K562 (cell line): ENCODE data around the gene CARM1. TPM values are rescaled to one million over a fixed set of nuclear protein-coding genes. Genes with fewer than 3 reads are reported as not detected.

Source experiments
- ELF2 ChIP-seq: fragments of 250-450 bp; sonication (Bioruptor Pico); IDR thresholded peaks from 2 replicates; pipeline ENCODE4 v1.5.0; 2021; ENCODE audit warnings: mild to moderate bottlenecking
- ERF ChIP-seq: fragments of 450-650 bp; formaldehyde crosslinking; IDR thresholded peaks from 2 replicates; pipeline ENCODE4 v1.4.0; 2020; ENCODE audit warnings: mild to moderate bottlenecking, mixed read lengths
- FOXJ2 ChIP-seq: fragments of 200-800 bp; sonication (Bioruptor generic); IDR thresholded peaks from 2 replicates; pipeline ENCODE4 v1.6.1; 2016; ENCODE audit warnings: missing genetic modification characterization, missing compliant biosample characterization
- GABPB1 ChIP-seq: sonication (generic); formaldehyde crosslinking; IDR thresholded peaks from 2 replicates; pipeline ENCODE4 v1.8.0; 2022; ENCODE audit warnings: mild to moderate bottlenecking, missing genetic modification reagents
- MIER1 ChIP-seq: fragments of 450-650 bp; IDR thresholded peaks from 2 replicates; pipeline ENCODE4 v1.6.1; 2016; ENCODE audit warnings: antibody characterized with exemption, mild to moderate bottlenecking, low read depth
- MLX ChIP-seq, 2 experiments: fragments of 450-650 bp in 1 of 2; sonication (generic) in 1 of 2; formaldehyde crosslinking; conservative IDR thresholded peaks; 2 replicates each; pipeline versions ENCODE4 v1.4.0 to v1.8.1; 2020 to 2022; ENCODE audit warnings: mild to moderate bottlenecking in 1 of 2, missing genetic modification reagents in 1 of 2
- PTRF ChIP-seq: fragments of 450-650 bp; IDR thresholded peaks from 2 replicates; pipeline ENCODE4 v1.6.1; 2016; ENCODE audit warnings: mild to moderate bottlenecking, missing genetic modification characterization, missing compliant biosample characterization
- PTTG1 ChIP-seq: fragments of 450-650 bp; IDR thresholded peaks from 2 replicates; pipeline ENCODE4 v1.6.1; 2016; ENCODE audit warnings: low read depth, mild to moderate bottlenecking, missing genetic modification characterization, missing compliant biosample characterization
- RBFOX2 ChIP-seq: fragments of 200-400 bp; formaldehyde crosslinking; IDR thresholded peaks from 2 replicates; pipeline ENCODE4 v1.6.1; 2017; ENCODE audit warnings: low read depth, mild to moderate bottlenecking, low read length, moderate library complexity
- RBM34 ChIP-seq: fragments of 200-400 bp; formaldehyde crosslinking; IDR thresholded peaks from 2 replicates; pipeline ENCODE4 v1.6.1; 2018; ENCODE audit warnings: low read length, borderline replicate concordance; ENCODE audit not compliant: insufficient read depth
- SRSF9 ChIP-seq: fragments of 200-400 bp; formaldehyde crosslinking; IDR thresholded peaks from 2 replicates; pipeline ENCODE4 v1.6.1; 2017; ENCODE audit warnings: low read depth, low read length, borderline replicate concordance
- TEAD4 ChIP-seq, 2 experiments: sonication (generic) in 1 of 2; formaldehyde crosslinking in 1 of 2; IDR thresholded peaks; 2 replicates each; pipeline versions ENCODE4 v1.6.1 to v1.8.0; 2012 to 2022; ENCODE audit warnings: borderline replicate concordance in 1 of 2, inconsistent platforms in 1 of 2, low read length in 1 of 2, mild to moderate bottlenecking in 1 of 2, missing genetic modification reagents in 1 of 2
- ZFP1 ChIP-seq: fragments of 450-650 bp; formaldehyde crosslinking; IDR thresholded peaks from 2 replicates; pipeline ENCODE4 v1.4.0; 2020; ENCODE audit warnings: mild to moderate bottlenecking, mixed read lengths
- ZNF318 ChIP-seq, 2 experiments: fragments of 450-650 bp; IDR thresholded peaks; 2 replicates each; pipeline ENCODE4 v1.6.1; 2016; ENCODE audit warnings: mild to moderate bottlenecking in 2 of 2, borderline replicate concordance in 1 of 2, low read depth in 1 of 2, moderate library complexity in 1 of 2
- ZZZ3 ChIP-seq: fragments of 450-650 bp; IDR thresholded peaks from 2 replicates; pipeline ENCODE4 v1.6.1; 2016; ENCODE audit warnings: antibody characterized with exemption, mild to moderate bottlenecking, moderate library complexity
- polyA plus RNA-seq, 8 experiments: library from polyadenylated mRNA; depleted of rRNA in 4 of 8; stranded (reverse) in 5 of 8; unstranded in 3 of 8; fragments of >200 nt; fragmentation: Nextera tagmentation in 2 of 8; fragmentation: Illumina TruSeq in 1 of 8; extraction: Ambion mirVana in 2 of 8; extraction: Trizol in 1 of 8; gene quantifications; 2 replicates each; pipeline versions ENCODE4 v1.2.1 to v1.2.3, GENCODE V29; 2011 to 2014; ENCODE audit warnings: inconsistent platforms in 1 of 8, missing spikeins in 1 of 8
- total RNA-seq, 7 experiments: library from RNA; depleted of rRNA in 6 of 7; stranded (reverse); fragments of >200 nt in 6 of 7; fragmentation: Illumina TruSeq in 2 of 7; extraction: Trizol in 2 of 7; gene quantifications; 2 replicates each; pipeline versions ENCODE4 v1.2.1 to v1.2.3, GENCODE V29; 2011 to 2021; ENCODE audit warnings: low replicate concordance in 1 of 7

Gene CARM1
- total and polyA plus RNA-seq, 9 of the 15 experiments (the other 6 are each of a cell fraction or from before 2014, with no cell fraction given), result 0.36 to 86.0 (median 29.7) TPM

- TF ChIP-seq FOXJ2 (tag) (peak; percentile 76; the same call in 1 of the 2 replicates), RBM34 (no peak), ZFP1 (CRISPR knock-in tag) (no peak), GABPB1 (CRISPR knock-in tag) (peak; percentile 77; the same call in 1 of the 2 replicates), ELF2 (CRISPR knock-in tag) (peak; percentile 41; the same call in 1 of the 2 replicates), PTRF (tag) (no peak), RBFOX2 (peak; percentile 96), ERF (CRISPR knock-in tag) (no peak; the same call in 1 of the 2 replicates), ZNF318 (IDR thresholded peaks at IDR 0.05; ENCODE audit: borderline replicate concordance in 1 of 2, low read depth in 1 of 2) (no peak), MLX (CRISPR knock-in tag; conservative IDR thresholded peaks at IDR 0.05) (no peak), MIER1 (no peak), PTTG1 (tag) (no peak), SRSF9 (no peak), TEAD4 (IDR thresholded peaks at IDR 0.05; ENCODE audit: low read length) (peak; percentile 5; the same call in 1 of the 2 replicates), TEAD4 (CRISPR knock-in tag; IDR thresholded peaks at IDR 0.05; ENCODE audit: borderline replicate concordance) (no peak), ZZZ3 (no peak)
These were observed 89.1 kb downstream of the CARM1 start, which contains the start of gene SMARCA4 (continued) for GRCh38 chr19:10960314-10961072.
